HepG2 (cell line): Measurements from ENCODE around the gene WBP1. TPM values are rescaled to one million over a fixed set of nuclear protein-coding genes. Genes with fewer than 3 reads are reported as not detected.
A peak's percentile ranks its signal among the peaks of the same experiment; 100 is the strongest.

ENCODE experiments used
- ARID4A ChIP-seq: sonication (generic); formaldehyde crosslinking; IDR thresholded peaks from 2 replicates; pipeline ENCODE4 v1.5.0; 2020; ENCODE audit warnings: mild to moderate bottlenecking, missing genetic modification reagents, borderline replicate concordance
- ETS1 ChIP-seq: sonication (generic); formaldehyde crosslinking; IDR thresholded peaks from 2 replicates; pipeline ENCODE4 v1.4.0; 2020; ENCODE audit warnings: missing genetic modification reagents
- FOXK2 ChIP-seq: fragments of 450-650 bp; IDR thresholded peaks from 2 replicates; pipeline ENCODE4 v1.6.1; 2016
- HES4 ChIP-seq: sonication (generic); formaldehyde crosslinking; IDR thresholded peaks from 2 replicates; pipeline ENCODE4 v1.9.0; 2021; ENCODE audit warnings: mild to moderate bottlenecking, missing genetic modification reagents, borderline replicate concordance
- ISX ChIP-seq: sonication (generic); formaldehyde crosslinking; conservative IDR thresholded peaks from 2 replicates; pipeline ENCODE4 v1.5.0; 2020; ENCODE audit warnings: missing genetic modification reagents
- KAT8 ChIP-seq: IDR thresholded peaks from 2 replicates; pipeline ENCODE4 v1.6.1; 2016; ENCODE audit warnings: missing genetic modification reagents, missing compliant biosample characterization
- KDM6A ChIP-seq: IDR thresholded peaks from 2 replicates; pipeline ENCODE4 v1.6.1; 2016; ENCODE audit warnings: low read depth
- MTA3 ChIP-seq: sonication (generic); formaldehyde crosslinking; IDR thresholded peaks from 2 replicates; pipeline ENCODE4 v1.4.0; 2020; ENCODE audit warnings: missing genetic modification reagents
- TARDBP ChIP-seq: sonication (generic); formaldehyde crosslinking; IDR thresholded peaks from 2 replicates; pipeline ENCODE4 v1.8.0; 2022; ENCODE audit warnings: mild to moderate bottlenecking, missing genetic modification reagents
- TOPORS ChIP-seq: sonication (generic); formaldehyde crosslinking; IDR thresholded peaks from 2 replicates; pipeline ENCODE4 v1.8.0; 2023; ENCODE audit warnings: mild to moderate bottlenecking, missing genetic modification reagents
- YEATS4 ChIP-seq: sonication (generic); formaldehyde crosslinking; IDR thresholded peaks from 2 replicates; pipeline ENCODE4 v1.4.0; 2020; ENCODE audit warnings: missing genetic modification reagents, borderline replicate concordance
- ZKSCAN8 ChIP-seq: IDR thresholded peaks from 2 replicates; pipeline ENCODE4 v1.6.1; 2016; ENCODE audit warnings: borderline replicate concordance, missing genetic modification reagents, missing compliant biosample characterization
- ZNF3 ChIP-seq: IDR thresholded peaks from 2 replicates; pipeline ENCODE4 v1.7.0; 2017; ENCODE audit warnings: inconsistent platforms
- ZNF367 ChIP-seq: sonication (generic); formaldehyde crosslinking; IDR thresholded peaks from 2 replicates; pipeline ENCODE4 v1.4.0; 2020; ENCODE audit warnings: missing genetic modification reagents, borderline replicate concordance
- ZNF44 ChIP-seq: sonication (generic); formaldehyde crosslinking; IDR thresholded peaks from 2 replicates; pipeline ENCODE4 v1.5.1; 2020; ENCODE audit warnings: mild to moderate bottlenecking, missing genetic modification reagents
- ZNF770 ChIP-seq: sonication (generic); formaldehyde crosslinking; IDR thresholded peaks from 2 replicates; pipeline ENCODE4 v1.5.0; 2020; ENCODE audit warnings: mild to moderate bottlenecking, missing genetic modification reagents
- ZNF841 ChIP-seq: sonication (generic); formaldehyde crosslinking; IDR thresholded peaks from 2 replicates; pipeline ENCODE4 v1.8.1; 2023; ENCODE audit warnings: missing genetic modification reagents, borderline replicate concordance
- ZNF850 ChIP-seq: sonication (generic); formaldehyde crosslinking; conservative IDR thresholded peaks from 2 replicates; pipeline ENCODE4 v1.9.0; 2021; ENCODE audit warnings: mild to moderate bottlenecking, missing genetic modification reagents
- polyA plus RNA-seq, 8 experiments: library from polyadenylated mRNA; depleted of rRNA in 3 of 8; stranded (reverse) in 7 of 8; unstranded in 1 of 8; fragments of >200 nt; fragmentation: Illumina TruSeq in 4 of 8; extraction: Trizol in 4 of 8; gene quantifications; 2 replicates each; pipeline versions ENCODE4 v1.2.1 to v1.2.3, GENCODE V29; 2011 to 2016; ENCODE audit warnings: low read depth in 4 of 8, missing spikeins in 1 of 8, mixed read lengths in 1 of 8; ENCODE audit not compliant: insufficient read depth in 1 of 8
- total RNA-seq, 5 experiments: library from RNA; depleted of rRNA; stranded (reverse); fragments of >200 nt; fragmentation: Illumina TruSeq; extraction: Trizol; gene quantifications; 2 replicates each; pipeline ENCODE4 v1.2.3, GENCODE V29; 2016; ENCODE audit warnings: low read depth in 1 of 5
- TF ChIP-seq, protein P1 (sequence below): sonication (generic); formaldehyde crosslinking; IDR thresholded peaks from 2 replicates; pipeline ENCODE4 v1.4.0; 2020; ENCODE audit warnings: missing genetic modification reagents

The WBP1 gene
- total and polyA plus RNA-seq, 2 of the 13 experiments (the other 11 are each of a cell fraction or from before 2014, with no cell fraction given): 38.8 to 85.7 TPM

DNA sequence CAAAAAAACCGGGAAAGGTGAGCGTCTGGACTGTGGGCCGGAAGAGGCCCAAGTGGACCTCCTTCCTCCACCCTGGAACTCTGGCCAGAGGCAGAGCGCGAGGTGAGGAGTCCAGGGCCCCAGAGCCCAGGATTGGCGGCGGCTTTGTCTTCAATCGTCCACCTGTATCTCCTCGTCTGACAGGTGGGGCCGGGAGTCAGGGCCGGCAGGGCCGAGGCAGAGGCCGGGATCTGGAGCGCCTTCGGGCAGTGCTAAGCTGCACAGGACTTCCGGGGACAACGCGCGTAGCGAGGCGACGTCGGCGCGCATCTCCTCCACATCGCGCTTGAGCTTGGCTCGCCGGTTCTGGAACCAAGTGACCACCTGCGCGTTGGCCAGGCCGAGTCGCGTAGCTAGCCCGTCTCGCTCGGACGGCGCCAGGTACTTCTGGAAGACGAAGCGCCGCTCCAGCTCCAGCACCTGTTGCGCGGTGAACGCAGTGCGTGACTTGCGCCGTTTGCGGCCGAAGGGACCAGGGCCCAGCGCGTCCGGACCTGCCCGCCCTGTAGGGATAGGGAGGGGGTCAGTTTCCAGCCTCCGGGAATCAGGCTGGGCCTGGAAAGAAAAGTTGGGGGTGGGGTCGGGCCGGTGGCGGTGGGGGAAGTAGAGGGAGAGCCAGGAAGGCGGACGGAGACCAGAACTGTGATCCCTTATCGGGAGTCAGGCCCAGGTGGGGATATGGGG, 39.7 kb downstream of the WBP1 start (continued):
- TF ChIP-seq ETS1 (peak; percentile 49; the same call in 1 of the 2 replicates), ZNF367 (CRISPR knock-in tag) (no peak), MTA3 (CRISPR knock-in tag) (no peak), TOPORS (CRISPR knock-in tag) (0 out of 2 replicates have a peak, but pooled peaks have one; percentile 48), FOXK2 (no peak), HES4 (no peak; the same call in 1 of the 2 replicates), KAT8 (CRISPR knock-in tag) (peak; percentile 54; the same call in 1 of the 2 replicates), ISX (CRISPR knock-in tag) (no peak), ZNF841 (CRISPR knock-in tag) (no peak), ZNF770 (CRISPR knock-in tag) (peak; percentile 16; the same call in 1 of the 2 replicates), YEATS4 (no peak; the same call in 1 of the 2 replicates), ARID4A (CRISPR knock-in tag) (peak; percentile 65), ZNF3 (CRISPR knock-in tag) (no peak), ZKSCAN8 (CRISPR knock-in tag) (no peak), ZNF850 (CRISPR knock-in tag) (0 out of 2 replicates have a peak, but pooled peaks have one; percentile 37), ZNF44 (CRISPR knock-in tag) (no peak), KDM6A (CRISPR knock-in tag) (no peak), TARDBP (0 out of 2 replicates have a peak, but pooled peaks have one; percentile 36)
- TF ChIP-seq, protein P1, sequence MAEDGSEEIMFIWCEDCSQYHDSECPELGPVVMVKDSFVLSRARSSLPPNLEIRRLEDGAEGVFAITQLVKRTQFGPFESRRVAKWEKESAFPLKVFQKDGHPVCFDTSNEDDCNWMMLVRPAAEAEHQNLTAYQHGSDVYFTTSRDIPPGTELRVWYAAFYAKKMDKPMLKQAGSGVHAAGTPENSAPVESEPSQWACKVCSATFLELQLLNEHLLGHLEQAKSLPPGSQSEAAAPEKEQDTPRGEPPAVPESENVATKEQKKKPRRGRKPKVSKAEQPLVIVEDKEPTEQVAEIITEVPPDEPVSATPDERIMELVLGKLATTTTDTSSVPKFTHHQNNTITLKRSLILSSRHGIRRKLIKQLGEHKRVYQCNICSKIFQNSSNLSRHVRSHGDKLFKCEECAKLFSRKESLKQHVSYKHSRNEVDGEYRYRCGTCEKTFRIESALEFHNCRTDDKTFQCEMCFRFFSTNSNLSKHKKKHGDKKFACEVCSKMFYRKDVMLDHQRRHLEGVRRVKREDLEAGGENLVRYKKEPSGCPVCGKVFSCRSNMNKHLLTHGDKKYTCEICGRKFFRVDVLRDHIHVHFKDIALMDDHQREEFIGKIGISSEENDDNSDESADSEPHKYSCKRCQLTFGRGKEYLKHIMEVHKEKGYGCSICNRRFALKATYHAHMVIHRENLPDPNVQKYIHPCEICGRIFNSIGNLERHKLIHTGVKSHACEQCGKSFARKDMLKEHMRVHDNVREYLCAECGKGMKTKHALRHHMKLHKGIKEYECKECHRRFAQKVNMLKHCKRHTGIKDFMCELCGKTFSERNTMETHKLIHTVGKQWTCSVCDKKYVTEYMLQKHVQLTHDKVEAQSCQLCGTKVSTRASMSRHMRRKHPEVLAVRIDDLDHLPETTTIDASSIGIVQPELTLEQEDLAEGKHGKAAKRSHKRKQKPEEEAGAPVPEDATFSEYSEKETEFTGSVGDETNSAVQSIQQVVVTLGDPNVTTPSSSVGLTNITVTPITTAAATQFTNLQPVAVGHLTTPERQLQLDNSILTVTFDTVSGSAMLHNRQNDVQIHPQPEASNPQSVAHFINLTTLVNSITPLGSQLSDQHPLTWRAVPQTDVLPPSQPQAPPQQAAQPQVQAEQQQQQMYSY (CRISPR knock-in tag): peak; percentile 21; the same call in 1 of the 2 replicates
